ENCODE data around the gene GRPR.

The GRPR gene

DNA sequence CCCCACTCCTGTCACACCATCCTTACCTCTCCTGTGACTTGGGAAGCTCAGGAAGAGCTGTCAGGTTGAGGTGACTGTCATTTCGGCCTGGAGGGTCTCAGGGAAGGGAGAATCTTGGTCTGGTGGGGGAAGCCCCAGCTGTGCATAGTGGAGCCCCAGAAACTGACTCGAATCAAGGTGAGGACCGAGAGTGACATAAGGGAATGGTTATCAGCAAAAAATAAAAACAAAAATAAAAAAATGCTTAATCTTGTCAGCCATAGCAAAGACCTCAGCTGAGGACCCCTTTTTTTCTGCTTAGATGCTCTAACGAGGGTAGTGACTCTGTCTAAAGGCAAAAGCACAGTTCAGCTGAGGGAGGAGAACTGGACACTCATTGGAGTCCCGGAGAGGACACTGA, 43.8 kb downstream of the GRPR start, which contains the start of gene MAGEB17:
Gene MAGEB17 (plus strand): TSS at position 301 of the 400 bp plus-strand sequence. CDS start 2,902 bp downstream, outside the sequence.
- no peak within 1 kb of the TSS for H3K4me3 ChIP-seq
- no peak for DNase-seq
- H3K36me3 ChIP-seq, result no peaks in the 10 kb centered on the region
- H3K4me1 ChIP-seq, result no peaks in the 10 kb centered on the region
- H3K27ac ChIP-seq, result no peak within 1 kb of the TSS
- no peaks in the 10 kb centered on the region for H3K27me3 ChIP-seq
- H3K9me3 ChIP-seq, result peaks cover 0 to 6% (median 0%) of the 10 kb centered on the region in 3 donors
- intact Hi-C loops (cut with DNase I; ENCODE audit: low total_unique reads), result no loop called here
- TF ChIP-seq, protein P1, sequence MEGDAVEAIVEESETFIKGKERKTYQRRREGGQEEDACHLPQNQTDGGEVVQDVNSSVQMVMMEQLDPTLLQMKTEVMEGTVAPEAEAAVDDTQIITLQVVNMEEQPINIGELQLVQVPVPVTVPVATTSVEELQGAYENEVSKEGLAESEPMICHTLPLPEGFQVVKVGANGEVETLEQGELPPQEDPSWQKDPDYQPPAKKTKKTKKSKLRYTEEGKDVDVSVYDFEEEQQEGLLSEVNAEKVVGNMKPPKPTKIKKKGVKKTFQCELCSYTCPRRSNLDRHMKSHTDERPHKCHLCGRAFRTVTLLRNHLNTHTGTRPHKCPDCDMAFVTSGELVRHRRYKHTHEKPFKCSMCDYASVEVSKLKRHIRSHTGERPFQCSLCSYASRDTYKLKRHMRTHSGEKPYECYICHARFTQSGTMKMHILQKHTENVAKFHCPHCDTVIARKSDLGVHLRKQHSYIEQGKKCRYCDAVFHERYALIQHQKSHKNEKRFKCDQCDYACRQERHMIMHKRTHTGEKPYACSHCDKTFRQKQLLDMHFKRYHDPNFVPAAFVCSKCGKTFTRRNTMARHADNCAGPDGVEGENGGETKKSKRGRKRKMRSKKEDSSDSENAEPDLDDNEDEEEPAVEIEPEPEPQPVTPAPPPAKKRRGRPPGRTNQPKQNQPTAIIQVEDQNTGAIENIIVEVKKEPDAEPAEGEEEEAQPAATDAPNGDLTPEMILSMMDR (IDR thresholded peaks at IDR 0.05), result no peak

DNA sequence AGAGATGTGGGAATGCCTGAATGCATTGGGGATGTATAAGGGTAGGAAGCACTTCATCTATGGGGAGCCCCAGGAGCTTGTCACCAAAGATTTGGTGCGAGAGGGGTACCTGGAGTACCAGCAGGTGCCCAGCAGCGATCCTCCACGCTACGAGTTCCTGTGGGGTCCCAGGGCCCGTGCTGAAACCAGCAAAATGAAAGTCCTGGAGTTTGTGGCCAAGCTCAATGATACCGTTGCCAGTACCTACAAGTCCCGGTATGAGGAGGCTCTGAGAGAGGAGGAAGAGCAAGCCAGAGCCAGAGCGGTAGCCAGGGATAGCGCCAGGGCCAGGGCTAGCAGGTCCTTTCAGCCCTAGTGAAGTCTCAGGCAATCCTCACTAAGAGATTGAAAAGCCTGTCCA, 47.7 kb downstream of the GRPR start:
- Histone ChIP-seq H3K4me3 (no peak overlapping the region), H3K9me3 (peaks cover 0 to 6% (median 0%) of the 10 kb centered on the region in 3 donors), H3K4me1 (no peaks in the 10 kb centered on the region), H3K36me3 (no peaks in the 10 kb centered on the region), H3K27me3 (no peaks in the 10 kb centered on the region), H3K27ac (no peak overlapping the region)
- DNase-seq, result no peak
- TF ChIP-seq, protein P1 (IDR thresholded peaks at IDR 0.05), result no peak
- intact Hi-C loops (cut with DNase I; ENCODE audit: low total_unique reads), result no loop called here

DNA sequence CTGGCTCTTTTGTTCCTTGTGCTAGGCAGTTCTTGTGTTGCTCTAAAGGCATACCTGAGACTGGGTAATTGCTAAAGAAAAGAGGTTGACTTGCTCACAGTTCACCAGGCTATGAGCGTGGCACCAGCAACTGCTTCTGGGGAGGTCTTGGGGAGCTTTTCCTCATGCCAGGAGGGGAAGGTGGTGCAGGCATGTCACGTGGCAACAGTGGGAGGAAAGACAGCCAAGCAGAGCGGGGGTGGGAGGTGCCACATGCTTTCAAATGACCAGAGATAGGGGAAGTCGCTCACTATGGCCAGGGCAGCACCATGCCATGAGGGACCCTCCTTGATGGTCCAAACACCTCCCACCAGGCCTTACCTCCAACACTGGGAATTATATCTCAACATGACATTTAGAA, 48.6 kb downstream of the GRPR start:
- intact Hi-C loops (cut with DNase I; ENCODE audit: low total_unique reads), result no loop called here
- Histone ChIP-seq H3K27ac (no peak overlapping the region), H3K9me3 (peaks cover 0 to 6% (median 0%) of the 10 kb centered on the region in 3 donors), H3K27me3 (no peaks in the 10 kb centered on the region), H3K4me3 (no peak overlapping the region), H3K4me1 (no peaks in the 10 kb centered on the region), H3K36me3 (no peaks in the 10 kb centered on the region)
- no peak for DNase-seq
- TF ChIP-seq, protein P1 (IDR thresholded peaks at IDR 0.05), result no peak

DNA sequence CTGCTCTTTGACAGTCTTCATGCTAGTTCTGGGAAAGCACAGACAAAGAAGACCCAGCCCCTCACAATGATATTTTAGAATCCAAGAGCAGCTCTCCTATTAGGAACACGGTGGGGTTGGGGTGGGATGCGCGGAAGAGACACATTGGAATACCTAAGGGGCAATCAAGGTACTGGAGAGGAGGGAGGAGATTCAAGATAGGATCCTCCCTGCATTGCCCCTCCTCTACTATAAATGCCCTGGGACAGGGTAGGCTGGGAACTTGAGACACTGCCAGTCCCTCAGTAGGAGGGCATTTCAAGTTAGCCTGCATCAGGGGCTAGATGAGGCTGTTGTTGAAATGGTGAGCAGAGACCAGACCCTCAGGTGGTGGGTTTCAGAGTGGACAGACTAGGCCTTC, 49.0 kb downstream of the GRPR start:
- Histone ChIP-seq H3K9me3 (peaks cover 0 to 5% (median 0%) of the 10 kb centered on the region in 3 donors), H3K27me3 (no peaks in the 10 kb centered on the region), H3K36me3 (no peaks in the 10 kb centered on the region), H3K4me1 (no peaks in the 10 kb centered on the region), H3K27ac (no peak overlapping the region), H3K4me3 (no peak overlapping the region)
- intact Hi-C loops (cut with DNase I; ENCODE audit: low total_unique reads), result no loop called here
- no peak for DNase-seq
- TF ChIP-seq, protein P1 (IDR thresholded peaks at IDR 0.05), result no peak

DNA sequence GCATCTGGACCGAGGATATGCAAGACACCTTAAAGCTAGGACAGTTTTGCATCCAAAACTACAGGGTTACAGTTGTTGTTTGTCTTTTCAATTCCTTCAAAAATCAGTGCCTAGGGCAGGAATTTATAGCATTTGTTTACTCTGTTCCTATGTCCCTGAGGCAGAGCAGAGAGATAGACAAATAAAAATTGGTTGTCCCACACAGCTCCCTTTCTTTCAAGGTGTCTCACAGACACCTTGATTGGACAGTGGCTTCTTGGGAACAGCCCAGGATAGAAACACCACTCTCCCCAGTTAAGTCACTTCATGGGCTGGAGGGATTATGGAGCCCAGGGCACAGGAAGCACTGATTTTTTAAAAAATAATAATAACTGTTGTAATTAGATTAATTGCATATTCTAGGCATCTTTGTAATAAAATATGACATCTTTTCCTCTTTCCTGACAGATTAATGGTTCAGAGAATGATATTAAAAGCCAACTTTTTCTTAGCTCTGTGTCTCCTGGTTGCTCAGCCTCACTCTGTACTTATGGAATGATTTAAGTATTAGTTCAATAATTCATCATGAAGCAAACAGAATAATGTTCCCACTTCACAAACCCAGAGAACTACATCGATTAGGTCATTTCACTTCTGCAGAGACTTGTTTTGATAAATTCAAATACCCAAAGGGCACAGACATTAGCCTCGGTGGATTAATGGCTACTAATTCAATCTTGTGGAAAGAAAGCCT, 52.1 kb downstream of the GRPR start:
- no peaks in the 10 kb centered on the region for H3K4me1 ChIP-seq
- TF ChIP-seq, protein P1 (IDR thresholded peaks at IDR 0.05), result no peak
- no peak overlapping the region for H3K4me3 ChIP-seq
- DNase-seq, result no peak
- no peak overlapping the region for H3K27ac ChIP-seq
- no peaks in the 10 kb centered on the region for H3K27me3 ChIP-seq
- no peaks in the 10 kb centered on the region for H3K9me3 ChIP-seq
- intact Hi-C loops (cut with DNase I; ENCODE audit: low total_unique reads), result no loop called here
- no peaks in the 10 kb centered on the region for H3K36me3 ChIP-seq
